Panc1 (cell line): ENCODE measurements around the gene SATB2. TPM values are rescaled to one million over a fixed set of nuclear protein-coding genes. Genes with fewer than 3 reads are reported as not detected.

Source experiments
- ATAC-seq: fragments of 200-7000 bp; cut with Tn5 transposase; 2 replicates; pipeline ENCODE4 v1.9.1; 2020; ENCODE audit warnings: mild to moderate bottlenecking, moderate library complexity
- BruUV-seq: library from RNA; stranded (reverse); fragments of 400-500 nt; replicated peaks from 2 replicates; lab custom pipeline; 2021; lab: Mats Ljungman, UMichigan
- CTCF ChIA-PET: fragments of 300-600 bp; sonication (Branson Sonifier 250); formaldehyde crosslinking; loops from one replicate; lab custom pipeline; 2022; ENCODE audit warnings: antibody characterized with exemption; lab: Charles Lee
- POLR2A ChIA-PET: fragments of 300-600 bp; sonication (Branson Sonifier 250); formaldehyde crosslinking; loops from one replicate; lab custom pipeline; 2022; ENCODE audit warnings: antibody characterized with exemption; lab: Charles Lee
- DNase-seq: peaks from one replicate; pipeline ENCODE4 v3.0.0-alpha.2; 2010; ENCODE audit warnings: low read depth, low spot score
- H3K27ac ChIP-seq: 2 replicates; pipeline ENCODE4 v1.5.1; 2011; ENCODE audit warnings: mild to moderate bottlenecking, low read length, inconsistent platforms
- H3K27me3 ChIP-seq: fragments of 200-500 bp; sonication (Bioruptor generic); 2 replicates; pipeline ENCODE4 v1.6.0; 2014; ENCODE audit warnings: low read length, inconsistent platforms; ENCODE audit not compliant: control insufficient read depth, insufficient read depth
- H3K36me3 ChIP-seq: fragments of 200-500 bp; sonication (Bioruptor generic); 2 replicates; pipeline ENCODE4 v1.5.1; 2014; ENCODE audit warnings: inconsistent platforms, mild to moderate bottlenecking, low read length, moderate library complexity; ENCODE audit not compliant: control insufficient read depth, insufficient read depth
- H3K4me1 ChIP-seq: 2 replicates; pipeline ENCODE4 v1.5.1; 2011; ENCODE audit warnings: inconsistent platforms, mild to moderate bottlenecking, low read length, moderate library complexity; ENCODE audit not compliant: control insufficient read depth, insufficient read depth
- H3K4me3 ChIP-seq, 2 experiments: 2 replicates each; pipeline ENCODE4 v1.5.1; 2011 to 2012; ENCODE audit warnings: low read depth in 2 of 2, low read length in 2 of 2, mild to moderate bottlenecking in 2 of 2, inconsistent platforms in 1 of 2, moderate library complexity in 1 of 2
- H3K9me3 ChIP-seq: fragments of 200-500 bp; sonication (Bioruptor generic); 2 replicates; pipeline ENCODE4 v1.5.1; 2014; ENCODE audit warnings: low read depth, mild to moderate bottlenecking, inconsistent platforms, low read length, moderate library complexity; ENCODE audit not compliant: control insufficient read depth, insufficient read depth
- POLR2AphosphoS5 ChIP-seq: IDR thresholded peaks from 2 replicates; pipeline ENCODE4 v1.6.1; 2012; ENCODE audit warnings: mild to moderate bottlenecking, low read depth, low read length, moderate library complexity
- SIN3A ChIP-seq: IDR thresholded peaks from 2 replicates; pipeline ENCODE4 v1.6.1; 2012; ENCODE audit warnings: low read depth, mild to moderate bottlenecking, low read length, moderate library complexity, borderline replicate concordance; ENCODE audit not compliant: insufficient read depth
- TCF7L2 ChIP-seq: IDR thresholded peaks from 2 replicates; pipeline ENCODE4 v1.6.1; 2011; ENCODE audit warnings: mild to moderate bottlenecking, low read depth, low read length, inconsistent platforms
- in situ Hi-C: cut with HindIII; loops from 2 replicates; pipeline ENCODE4 v1.10.0; 2016; ENCODE audit warnings: low sequenced_read_pairs, low pct_unique_long_range_greater_than_20kb
- intact Hi-C: fragments of 100-400 bp; cut with micrococcal nuclease; formaldehyde crosslinking; loops from one replicate; pipeline ENCODE4 v1.10.0; 2022; ENCODE audit not compliant: unreplicated experiment
- total RNA-seq: library from RNA; stranded (reverse); gene quantifications from one replicate; pipeline ENCODE4 v1.2.1, GENCODE V29; 2021; ENCODE audit not compliant: unreplicated experiment
- TF ChIP-seq, protein P1 (sequence below), 2 experiments: IDR thresholded peaks; 2 replicates each; pipeline ENCODE4 v1.6.1; 2011 to 2012; ENCODE audit warnings: low read depth in 2 of 2, control low read depth in 1 of 2, low read length in 1 of 2, mild to moderate bottlenecking in 1 of 2, moderate library complexity in 1 of 2; ENCODE audit not compliant: insufficient read depth in 1 of 2
- TF ChIP-seq, protein P2 (sequence below): fragments of 450-650 bp; IDR thresholded peaks from 2 replicates; pipeline ENCODE4 v1.5.1; 2017; ENCODE audit warnings: mild to moderate bottlenecking

The SATB2 gene
- total RNA-seq, 1 experiment from 2014 or later = 43.2 TPM

GRCh38 chr2:199261239-199261638 lies 196.5 kb downstream of the SATB2 start:
- no peak overlapping the region for H3K27ac ChIP-seq
- BruUV-seq = no TSS peak
- intact Hi-C loops (no loop called here), in situ Hi-C loops (no loop called here)
- no peaks in the 10 kb centered on the region for H3K27me3 ChIP-seq
- H3K9me3 ChIP-seq = no peaks in the 10 kb centered on the region
- CTCF ChIA-PET = no interaction called here
- no peak for DNase-seq
- H3K36me3 ChIP-seq = no peaks in the 10 kb centered on the region
- TF ChIP-seq TCF7L2 (no peak), POLR2AphosphoS5 (no peak), SIN3A (no peak)
- TF ChIP-seq, protein P1, sequence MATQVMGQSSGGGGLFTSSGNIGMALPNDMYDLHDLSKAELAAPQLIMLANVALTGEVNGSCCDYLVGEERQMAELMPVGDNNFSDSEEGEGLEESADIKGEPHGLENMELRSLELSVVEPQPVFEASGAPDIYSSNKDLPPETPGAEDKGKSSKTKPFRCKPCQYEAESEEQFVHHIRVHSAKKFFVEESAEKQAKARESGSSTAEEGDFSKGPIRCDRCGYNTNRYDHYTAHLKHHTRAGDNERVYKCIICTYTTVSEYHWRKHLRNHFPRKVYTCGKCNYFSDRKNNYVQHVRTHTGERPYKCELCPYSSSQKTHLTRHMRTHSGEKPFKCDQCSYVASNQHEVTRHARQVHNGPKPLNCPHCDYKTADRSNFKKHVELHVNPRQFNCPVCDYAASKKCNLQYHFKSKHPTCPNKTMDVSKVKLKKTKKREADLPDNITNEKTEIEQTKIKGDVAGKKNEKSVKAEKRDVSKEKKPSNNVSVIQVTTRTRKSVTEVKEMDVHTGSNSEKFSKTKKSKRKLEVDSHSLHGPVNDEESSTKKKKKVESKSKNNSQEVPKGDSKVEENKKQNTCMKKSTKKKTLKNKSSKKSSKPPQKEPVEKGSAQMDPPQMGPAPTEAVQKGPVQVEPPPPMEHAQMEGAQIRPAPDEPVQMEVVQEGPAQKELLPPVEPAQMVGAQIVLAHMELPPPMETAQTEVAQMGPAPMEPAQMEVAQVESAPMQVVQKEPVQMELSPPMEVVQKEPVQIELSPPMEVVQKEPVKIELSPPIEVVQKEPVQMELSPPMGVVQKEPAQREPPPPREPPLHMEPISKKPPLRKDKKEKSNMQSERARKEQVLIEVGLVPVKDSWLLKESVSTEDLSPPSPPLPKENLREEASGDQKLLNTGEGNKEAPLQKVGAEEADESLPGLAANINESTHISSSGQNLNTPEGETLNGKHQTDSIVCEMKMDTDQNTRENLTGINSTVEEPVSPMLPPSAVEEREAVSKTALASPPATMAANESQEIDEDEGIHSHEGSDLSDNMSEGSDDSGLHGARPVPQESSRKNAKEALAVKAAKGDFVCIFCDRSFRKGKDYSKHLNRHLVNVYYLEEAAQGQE (IDR thresholded peaks at IDR 0.05; ENCODE audit: insufficient read depth in 1 of 2, low read depth in 2 of 2, low read length in 1 of 2) = no peak
- TF ChIP-seq, protein P2, sequence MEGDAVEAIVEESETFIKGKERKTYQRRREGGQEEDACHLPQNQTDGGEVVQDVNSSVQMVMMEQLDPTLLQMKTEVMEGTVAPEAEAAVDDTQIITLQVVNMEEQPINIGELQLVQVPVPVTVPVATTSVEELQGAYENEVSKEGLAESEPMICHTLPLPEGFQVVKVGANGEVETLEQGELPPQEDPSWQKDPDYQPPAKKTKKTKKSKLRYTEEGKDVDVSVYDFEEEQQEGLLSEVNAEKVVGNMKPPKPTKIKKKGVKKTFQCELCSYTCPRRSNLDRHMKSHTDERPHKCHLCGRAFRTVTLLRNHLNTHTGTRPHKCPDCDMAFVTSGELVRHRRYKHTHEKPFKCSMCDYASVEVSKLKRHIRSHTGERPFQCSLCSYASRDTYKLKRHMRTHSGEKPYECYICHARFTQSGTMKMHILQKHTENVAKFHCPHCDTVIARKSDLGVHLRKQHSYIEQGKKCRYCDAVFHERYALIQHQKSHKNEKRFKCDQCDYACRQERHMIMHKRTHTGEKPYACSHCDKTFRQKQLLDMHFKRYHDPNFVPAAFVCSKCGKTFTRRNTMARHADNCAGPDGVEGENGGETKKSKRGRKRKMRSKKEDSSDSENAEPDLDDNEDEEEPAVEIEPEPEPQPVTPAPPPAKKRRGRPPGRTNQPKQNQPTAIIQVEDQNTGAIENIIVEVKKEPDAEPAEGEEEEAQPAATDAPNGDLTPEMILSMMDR = no peak
- no peak for ATAC-seq
- H3K4me3 ChIP-seq = no peak overlapping the region
- POLR2A ChIA-PET = no interaction called here
- no peaks in the 10 kb centered on the region for H3K4me1 ChIP-seq

- Histone ChIP-seq H3K9me3 (no peaks in the 10 kb centered on the region), H3K4me3 (no peak overlapping the region), H3K36me3 (no peaks in the 10 kb centered on the region), H3K4me1 (no peaks in the 10 kb centered on the region), H3K27me3 (no peaks in the 10 kb centered on the region), H3K27ac (no peak overlapping the region)
- CTCF ChIA-PET = no interaction called here
- TF ChIP-seq, protein P2 = no peak
- no peak for TF ChIP-seq SIN3A
- TF ChIP-seq TCF7L2 = no peak
- no TSS peak for BruUV-seq
- no peak for ATAC-seq
- POLR2A ChIA-PET = no interaction called here
- in situ Hi-C loops (no loop called here), intact Hi-C loops (no loop called here)
- no peak for DNase-seq
Measured at GRCh38 chr2:199259671-199260070, 198.1 kb downstream of the SATB2 start.
